ENCODE measurements around the gene PRICKLE2.

PRICKLE2 gene

GRCh38 chr3:64130436-64130835 is 94.8 kb downstream of the PRICKLE2 start:
- ATAC-seq (ENCODE audit: low read depth) (no peak), DNase-seq (ENCODE audit: low spot score) (no peak)
- Histone ChIP-seq H3K4me1 (ENCODE audit: insufficient read depth, poor library complexity, severe bottlenecking) (no peaks in the 10 kb centered on the region), H3K27ac (ENCODE audit: poor library complexity, severe bottlenecking) (no peak overlapping the region), H3K27me3 (ENCODE audit: insufficient read depth, poor library complexity, severe bottlenecking) (no peaks in the 10 kb centered on the region), H3K36me3 (ENCODE audit: low read depth) (no peaks in the 10 kb centered on the region), H3K4me3 (ENCODE audit: severe bottlenecking) (no peak overlapping the region), H3K9me3 (ENCODE audit: severe bottlenecking) (no peaks in the 10 kb centered on the region)
- TF ChIP-seq, protein P1, sequence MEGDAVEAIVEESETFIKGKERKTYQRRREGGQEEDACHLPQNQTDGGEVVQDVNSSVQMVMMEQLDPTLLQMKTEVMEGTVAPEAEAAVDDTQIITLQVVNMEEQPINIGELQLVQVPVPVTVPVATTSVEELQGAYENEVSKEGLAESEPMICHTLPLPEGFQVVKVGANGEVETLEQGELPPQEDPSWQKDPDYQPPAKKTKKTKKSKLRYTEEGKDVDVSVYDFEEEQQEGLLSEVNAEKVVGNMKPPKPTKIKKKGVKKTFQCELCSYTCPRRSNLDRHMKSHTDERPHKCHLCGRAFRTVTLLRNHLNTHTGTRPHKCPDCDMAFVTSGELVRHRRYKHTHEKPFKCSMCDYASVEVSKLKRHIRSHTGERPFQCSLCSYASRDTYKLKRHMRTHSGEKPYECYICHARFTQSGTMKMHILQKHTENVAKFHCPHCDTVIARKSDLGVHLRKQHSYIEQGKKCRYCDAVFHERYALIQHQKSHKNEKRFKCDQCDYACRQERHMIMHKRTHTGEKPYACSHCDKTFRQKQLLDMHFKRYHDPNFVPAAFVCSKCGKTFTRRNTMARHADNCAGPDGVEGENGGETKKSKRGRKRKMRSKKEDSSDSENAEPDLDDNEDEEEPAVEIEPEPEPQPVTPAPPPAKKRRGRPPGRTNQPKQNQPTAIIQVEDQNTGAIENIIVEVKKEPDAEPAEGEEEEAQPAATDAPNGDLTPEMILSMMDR (IDR thresholded peaks at IDR 0.05; ENCODE audit: poor library complexity, severe bottlenecking), result no peak

DNA sequence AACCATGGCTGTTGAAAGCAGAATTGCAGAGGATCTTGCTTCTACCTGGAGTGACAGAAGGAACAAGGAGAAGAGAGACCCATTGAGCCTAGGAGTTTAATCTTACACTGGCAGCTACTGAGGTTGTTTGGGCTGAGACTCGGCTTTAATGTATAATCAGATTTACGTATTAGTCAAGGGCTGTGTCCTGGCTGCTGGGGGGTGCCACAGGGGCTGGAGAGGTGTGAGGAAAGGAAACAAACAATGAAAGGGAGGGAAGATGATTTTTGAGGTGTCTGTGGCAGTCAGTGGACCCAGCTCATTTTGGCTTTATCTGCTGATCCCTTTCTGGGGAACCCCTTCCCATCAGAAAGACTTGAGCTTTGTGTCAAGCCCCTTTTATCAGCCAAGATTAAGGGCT is 95.7 kb downstream of the PRICKLE2 start:
- H3K9me3 ChIP-seq (ENCODE audit: severe bottlenecking), result no peaks in the 10 kb centered on the region
- H3K27me3 ChIP-seq (ENCODE audit: insufficient read depth, poor library complexity, severe bottlenecking), result no peaks in the 10 kb centered on the region
- ATAC-seq (ENCODE audit: low read depth), result no peak
- H3K4me1 ChIP-seq (ENCODE audit: insufficient read depth, poor library complexity, severe bottlenecking), result no peaks in the 10 kb centered on the region
- H3K27ac ChIP-seq (ENCODE audit: poor library complexity, severe bottlenecking), result no peak overlapping the region
- DNase-seq (ENCODE audit: low spot score), result no peak
- no peaks in the 10 kb centered on the region for H3K36me3 ChIP-seq (ENCODE audit: low read depth)
- TF ChIP-seq, protein P1 (IDR thresholded peaks at IDR 0.05; ENCODE audit: poor library complexity, severe bottlenecking), result no peak
- H3K4me3 ChIP-seq (ENCODE audit: severe bottlenecking), result no peak overlapping the region

DNA sequence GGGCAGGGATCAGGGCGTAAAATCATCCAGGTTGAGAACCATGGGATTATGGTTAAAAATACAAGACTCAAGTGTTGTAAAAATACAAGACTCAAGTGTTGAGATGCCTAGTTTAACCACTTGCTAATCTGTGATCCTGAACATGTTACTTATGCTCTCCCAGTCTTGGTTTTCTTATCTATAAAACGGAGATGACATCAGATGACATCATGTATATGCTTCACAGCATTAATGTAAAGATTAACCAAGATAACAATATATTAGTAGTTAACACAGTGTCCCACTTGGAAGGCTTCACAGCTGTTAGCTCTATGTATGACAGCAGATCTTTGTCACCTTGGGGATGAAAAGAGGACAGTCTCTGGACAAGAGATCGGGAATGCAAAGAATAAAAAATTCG is 96.2 kb downstream of the PRICKLE2 start:
- DNase-seq (ENCODE audit: low spot score) (no peak), ATAC-seq (ENCODE audit: low read depth) (no peak)
- Histone ChIP-seq H3K27ac (ENCODE audit: poor library complexity, severe bottlenecking) (no peak overlapping the region), H3K4me3 (ENCODE audit: severe bottlenecking) (no peak overlapping the region), H3K36me3 (ENCODE audit: low read depth) (no peaks in the 10 kb centered on the region), H3K27me3 (ENCODE audit: insufficient read depth, poor library complexity, severe bottlenecking) (no peaks in the 10 kb centered on the region), H3K9me3 (ENCODE audit: severe bottlenecking) (no peaks in the 10 kb centered on the region), H3K4me1 (ENCODE audit: insufficient read depth, poor library complexity, severe bottlenecking) (no peaks in the 10 kb centered on the region)
- TF ChIP-seq, protein P1 (IDR thresholded peaks at IDR 0.05; ENCODE audit: poor library complexity, severe bottlenecking), result no peak

- no peak overlapping the region for H3K4me3 ChIP-seq (ENCODE audit: severe bottlenecking)
- no peaks in the 10 kb centered on the region for H3K36me3 ChIP-seq (ENCODE audit: low read depth)
- peak; percentile 64; the same call in 2 of the 3 replicates for ATAC-seq (ENCODE audit: low read depth)
- H3K9me3 ChIP-seq (ENCODE audit: severe bottlenecking), result no peaks in the 10 kb centered on the region
- DNase-seq (ENCODE audit: low spot score), result no peak
- H3K27me3 ChIP-seq (ENCODE audit: insufficient read depth, poor library complexity, severe bottlenecking), result no peaks in the 10 kb centered on the region
- H3K4me1 ChIP-seq (ENCODE audit: insufficient read depth, poor library complexity, severe bottlenecking), result no peaks in the 10 kb centered on the region
- H3K27ac ChIP-seq (ENCODE audit: poor library complexity, severe bottlenecking), result no peak overlapping the region
- TF ChIP-seq, protein P1 (IDR thresholded peaks at IDR 0.05; ENCODE audit: poor library complexity, severe bottlenecking), result no peak
Observed at GRCh38 chr3:64125561-64125960, 99.7 kb downstream of the PRICKLE2 start.

- TF ChIP-seq, protein P1 (IDR thresholded peaks at IDR 0.05; ENCODE audit: poor library complexity, severe bottlenecking), result no peak
- Histone ChIP-seq H3K36me3 (ENCODE audit: low read depth) (no peaks in the 10 kb centered on the region), H3K4me1 (ENCODE audit: insufficient read depth, poor library complexity, severe bottlenecking) (no peaks in the 10 kb centered on the region), H3K9me3 (ENCODE audit: severe bottlenecking) (no peaks in the 10 kb centered on the region), H3K4me3 (ENCODE audit: severe bottlenecking) (no peak overlapping the region), H3K27me3 (ENCODE audit: insufficient read depth, poor library complexity, severe bottlenecking) (no peaks in the 10 kb centered on the region), H3K27ac (ENCODE audit: poor library complexity, severe bottlenecking) (no peak overlapping the region)
- DNase-seq (ENCODE audit: low spot score), result no peak
- no peak for ATAC-seq (ENCODE audit: low read depth)
Observed at GRCh38 chr3:64123931-64124330, 101.3 kb downstream of the PRICKLE2 start.
